GM23338 (cell line): Measurements from ENCODE around the gene ANO7. TPM values are rescaled to one million over a fixed set of nuclear protein-coding genes. Genes with fewer than 3 reads are reported as not detected.

Experiments used
- ATAC-seq: fragments of 200-7000 bp; cut with Tn5 transposase; 3 replicates; pipeline ENCODE4 v1.9.1; 2020
- DNase-seq: peaks from one replicate; pipeline ENCODE4 v3.0.0-alpha.2; 2015; ENCODE audit warnings: low spot score
- H2AFZ ChIP-seq: fragments of 200-600 bp; sonication (generic); 2 replicates; pipeline ENCODE4 v1.8.0; 2016; ENCODE audit warnings: antibody characterized with exemption, mild to moderate bottlenecking, moderate library complexity
- H3F3A ChIP-seq: fragments of 200-600 bp; sonication (generic); replicated peaks from 2 replicates; pipeline ENCODE4 v1.8.0; 2017; ENCODE audit warnings: antibody characterized with exemption, mixed run types, low read depth
- H3K27ac ChIP-seq: fragments of 200-600 bp; sonication (generic); 2 replicates; pipeline ENCODE4 v1.6.1; 2016; ENCODE audit warnings: low read depth
- H3K27me3 ChIP-seq: fragments of 200-600 bp; sonication (generic); 2 replicates; pipeline ENCODE4 v1.8.0; 2016; ENCODE audit warnings: mild to moderate bottlenecking, mixed run types, moderate library complexity; ENCODE audit not compliant: insufficient read depth
- H3K36me3 ChIP-seq: fragments of 200-600 bp; sonication (generic); 2 replicates; pipeline ENCODE4 v1.8.0; 2016; ENCODE audit warnings: mild to moderate bottlenecking; ENCODE audit not compliant: insufficient read depth
- H3K4me1 ChIP-seq: fragments of 200-600 bp; sonication (generic); 2 replicates; pipeline ENCODE4 v1.8.0; 2016; ENCODE audit warnings: mild to moderate bottlenecking, moderate library complexity; ENCODE audit not compliant: insufficient read depth
- H3K4me2 ChIP-seq: fragments of 200-600 bp; sonication (generic); 2 replicates; pipeline ENCODE4 v1.7.1; 2017; ENCODE audit warnings: mixed run types
- H3K4me3 ChIP-seq: fragments of 200-600 bp; sonication (generic); 2 replicates; pipeline ENCODE4 v1.6.1; 2016; ENCODE audit warnings: mixed run types
- H3K79me2 ChIP-seq: fragments of 200-600 bp; sonication (generic); replicated peaks from 2 replicates; pipeline ENCODE4 v1.8.0; 2017; ENCODE audit warnings: mild to moderate bottlenecking; ENCODE audit not compliant: insufficient read depth
- H3K9me2 ChIP-seq: fragments of 200-600 bp; sonication (generic); 2 replicates; pipeline ENCODE4 v1.8.0; 2017; ENCODE audit not compliant: insufficient read depth
- H4K20me1 ChIP-seq: fragments of 200-600 bp; sonication (generic); replicated peaks from 2 replicates; pipeline ENCODE4 v1.8.0; 2017; ENCODE audit warnings: mild to moderate bottlenecking; ENCODE audit not compliant: insufficient read depth
- H3K27ac Mint-ChIP-seq: 2 replicates; pipeline ENCODE4 v1.8.0; 2020; ENCODE audit warnings: inconsistent platforms, mild to moderate bottlenecking, moderate library complexity, mixed read lengths
- H3K27me3 Mint-ChIP-seq: 3 replicates; pipeline ENCODE4 v1.8.0; 2022; ENCODE audit warnings: low read depth, mild to moderate bottlenecking, moderate library complexity, mixed read lengths, inconsistent platforms; ENCODE audit not compliant: insufficient read depth, poor library complexity
- H3K36me3 Mint-ChIP-seq: 3 replicates; pipeline ENCODE4 v1.8.0; 2021; ENCODE audit warnings: low read depth, mild to moderate bottlenecking, inconsistent platforms, moderate library complexity, mixed read lengths
- H3K4me1 Mint-ChIP-seq: 3 replicates; pipeline ENCODE4 v1.8.0; 2020; ENCODE audit warnings: mild to moderate bottlenecking, inconsistent platforms, mixed read lengths
- H3K4me3 Mint-ChIP-seq: 3 replicates; pipeline ENCODE4 v1.8.0; 2021; ENCODE audit warnings: moderate library complexity, mild to moderate bottlenecking, inconsistent platforms, mixed read lengths
- H3K9me3 Mint-ChIP-seq: 3 replicates; pipeline ENCODE4 v1.8.0; 2020; ENCODE audit warnings: moderate library complexity, mild to moderate bottlenecking, inconsistent platforms, mixed read lengths
- CREB1 ChIP-seq: fragments of 250-450 bp; sonication (Bioruptor Pico); IDR thresholded peaks from 2 replicates; pipeline ENCODE4 v1.5.0; 2020; ENCODE audit warnings: low read depth, mild to moderate bottlenecking, moderate library complexity
- EZH2 ChIP-seq: fragments of 200-600 bp; sonication (generic); IDR thresholded peaks from one replicate; pipeline ENCODE4 v1.8.0; 2017; ENCODE audit warnings: antibody characterized with exemption, mild to moderate bottlenecking, low read depth; ENCODE audit not compliant: unreplicated experiment
- EZH2phosphoT487 ChIP-seq: fragments of 200-600 bp; sonication (generic); IDR thresholded peaks from one replicate; pipeline ENCODE4 v1.8.1; 2018; ENCODE audit warnings: antibody characterized with exemption; ENCODE audit not compliant: unreplicated experiment
- JUNB ChIP-seq: IDR thresholded peaks from one replicate; pipeline ENCODE4 v1.6.1; 2016; ENCODE audit warnings: antibody characterized with exemption; ENCODE audit not compliant: unreplicated experiment
- NANOG ChIP-seq: IDR thresholded peaks from 2 replicates; pipeline ENCODE4 v1.6.1; 2016; ENCODE audit warnings: antibody characterized with exemption, borderline replicate concordance
- POLR2AphosphoS5 ChIP-seq: IDR thresholded peaks from 2 replicates; pipeline ENCODE4 v1.6.1; 2016; ENCODE audit warnings: antibody characterized with exemption, low read depth
- STAT1 ChIP-seq: IDR thresholded peaks from one replicate; pipeline ENCODE4 v1.6.1; 2016; ENCODE audit warnings: antibody characterized with exemption; ENCODE audit not compliant: unreplicated experiment
- polyA plus RNA-seq: library from polyadenylated mRNA; unstranded; fragments of >200 nt; fragmentation: Nextera tagmentation; extraction: Ambion mirVana; gene quantifications from 2 replicates; pipeline ENCODE4 v1.2.1, GENCODE V29; 2016
- total RNA-seq: library from RNA; depleted of rRNA; stranded (reverse); fragments of >200 nt; shearing (Covaris generic); gene quantifications from 2 replicates; pipeline ENCODE4 v1.2.3, GENCODE V29; 2014
- TF ChIP-seq, protein P1 (sequence below): IDR thresholded peaks from 2 replicates; pipeline ENCODE4 v1.6.1; 2016; ENCODE audit warnings: antibody characterized with exemption
- TF ChIP-seq, protein P2 (sequence below): IDR thresholded peaks from one replicate; pipeline ENCODE4 v1.6.1; 2018; ENCODE audit warnings: antibody characterized with exemption; ENCODE audit not compliant: unreplicated experiment
- TF ChIP-seq, protein P3 (sequence below): fragments of 250-450 bp; sonication (Bioruptor Pico); IDR thresholded peaks from 2 replicates; pipeline ENCODE4 v1.5.0; 2020; ENCODE audit warnings: mild to moderate bottlenecking, moderate library complexity
- TF ChIP-seq, protein P4 (sequence below), 2 experiments: fragments of 200-600 bp in 1 of 2; sonication (generic) in 1 of 2; conservative IDR thresholded peaks; 2 replicates each; pipeline versions ENCODE4 v1.5.1 to v1.6.1; 2016 to 2017; ENCODE audit warnings: antibody characterized with exemption in 2 of 2, low read depth in 2 of 2, mild to moderate bottlenecking in 2 of 2, moderate library complexity in 1 of 2

Gene ANO7
- total and polyA plus RNA-seq, 2 experiments from 2014 or later, result 3.6 to 5.1 TPM

DNA sequence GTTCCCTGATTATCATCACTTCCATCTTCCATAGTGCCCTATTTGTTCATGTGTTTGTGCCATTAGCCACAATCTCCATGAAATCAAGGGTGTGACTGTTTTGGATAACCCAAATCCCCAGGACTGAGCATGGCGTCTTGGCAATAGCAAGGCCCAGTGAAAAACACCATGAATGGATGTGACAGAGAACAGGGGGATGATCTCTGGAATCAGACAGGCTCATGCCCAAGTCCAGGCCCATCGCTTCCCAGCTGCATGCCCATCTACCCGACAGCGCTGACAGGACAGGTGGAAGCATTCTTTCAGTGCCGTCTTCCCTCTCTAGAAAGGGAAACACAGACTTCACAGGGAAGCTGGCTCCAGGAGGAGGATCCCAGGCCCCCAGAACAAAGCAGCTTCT, 77.0 kb downstream of the ANO7 start:
- no peak overlapping the region for H3K4me2 ChIP-seq
- H4K20me1 ChIP-seq, result peaks cover 43% of the 10 kb centered on the region; the same call in 1 of the 2 replicates
- Mint-ChIP-seq H3K4me3 (no peak overlapping the region), H3K27ac (no peak overlapping the region), H3K4me1 (peaks cover 27% of the 10 kb centered on the region), H3K36me3 (peaks cover 72% of the 10 kb centered on the region), H3K9me3 (no peaks in the 10 kb centered on the region), H3K27me3 (peaks cover 5% of the 10 kb centered on the region)
- ATAC-seq, result no peak; the same call in 2 of the 3 replicates
- TF ChIP-seq, protein P1, sequence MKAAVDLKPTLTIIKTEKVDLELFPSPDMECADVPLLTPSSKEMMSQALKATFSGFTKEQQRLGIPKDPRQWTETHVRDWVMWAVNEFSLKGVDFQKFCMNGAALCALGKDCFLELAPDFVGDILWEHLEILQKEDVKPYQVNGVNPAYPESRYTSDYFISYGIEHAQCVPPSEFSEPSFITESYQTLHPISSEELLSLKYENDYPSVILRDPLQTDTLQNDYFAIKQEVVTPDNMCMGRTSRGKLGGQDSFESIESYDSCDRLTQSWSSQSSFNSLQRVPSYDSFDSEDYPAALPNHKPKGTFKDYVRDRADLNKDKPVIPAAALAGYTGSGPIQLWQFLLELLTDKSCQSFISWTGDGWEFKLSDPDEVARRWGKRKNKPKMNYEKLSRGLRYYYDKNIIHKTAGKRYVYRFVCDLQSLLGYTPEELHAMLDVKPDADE, result no peak
- TF ChIP-seq EZH2 (no peak), JUNB (no peak), POLR2AphosphoS5 (no peak), EZH2phosphoT487 (no peak), STAT1 (no peak), NANOG (no peak), CREB1 (no peak)
- TF ChIP-seq, protein P2, sequence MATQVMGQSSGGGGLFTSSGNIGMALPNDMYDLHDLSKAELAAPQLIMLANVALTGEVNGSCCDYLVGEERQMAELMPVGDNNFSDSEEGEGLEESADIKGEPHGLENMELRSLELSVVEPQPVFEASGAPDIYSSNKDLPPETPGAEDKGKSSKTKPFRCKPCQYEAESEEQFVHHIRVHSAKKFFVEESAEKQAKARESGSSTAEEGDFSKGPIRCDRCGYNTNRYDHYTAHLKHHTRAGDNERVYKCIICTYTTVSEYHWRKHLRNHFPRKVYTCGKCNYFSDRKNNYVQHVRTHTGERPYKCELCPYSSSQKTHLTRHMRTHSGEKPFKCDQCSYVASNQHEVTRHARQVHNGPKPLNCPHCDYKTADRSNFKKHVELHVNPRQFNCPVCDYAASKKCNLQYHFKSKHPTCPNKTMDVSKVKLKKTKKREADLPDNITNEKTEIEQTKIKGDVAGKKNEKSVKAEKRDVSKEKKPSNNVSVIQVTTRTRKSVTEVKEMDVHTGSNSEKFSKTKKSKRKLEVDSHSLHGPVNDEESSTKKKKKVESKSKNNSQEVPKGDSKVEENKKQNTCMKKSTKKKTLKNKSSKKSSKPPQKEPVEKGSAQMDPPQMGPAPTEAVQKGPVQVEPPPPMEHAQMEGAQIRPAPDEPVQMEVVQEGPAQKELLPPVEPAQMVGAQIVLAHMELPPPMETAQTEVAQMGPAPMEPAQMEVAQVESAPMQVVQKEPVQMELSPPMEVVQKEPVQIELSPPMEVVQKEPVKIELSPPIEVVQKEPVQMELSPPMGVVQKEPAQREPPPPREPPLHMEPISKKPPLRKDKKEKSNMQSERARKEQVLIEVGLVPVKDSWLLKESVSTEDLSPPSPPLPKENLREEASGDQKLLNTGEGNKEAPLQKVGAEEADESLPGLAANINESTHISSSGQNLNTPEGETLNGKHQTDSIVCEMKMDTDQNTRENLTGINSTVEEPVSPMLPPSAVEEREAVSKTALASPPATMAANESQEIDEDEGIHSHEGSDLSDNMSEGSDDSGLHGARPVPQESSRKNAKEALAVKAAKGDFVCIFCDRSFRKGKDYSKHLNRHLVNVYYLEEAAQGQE, result no peak
- TF ChIP-seq, protein P3, sequence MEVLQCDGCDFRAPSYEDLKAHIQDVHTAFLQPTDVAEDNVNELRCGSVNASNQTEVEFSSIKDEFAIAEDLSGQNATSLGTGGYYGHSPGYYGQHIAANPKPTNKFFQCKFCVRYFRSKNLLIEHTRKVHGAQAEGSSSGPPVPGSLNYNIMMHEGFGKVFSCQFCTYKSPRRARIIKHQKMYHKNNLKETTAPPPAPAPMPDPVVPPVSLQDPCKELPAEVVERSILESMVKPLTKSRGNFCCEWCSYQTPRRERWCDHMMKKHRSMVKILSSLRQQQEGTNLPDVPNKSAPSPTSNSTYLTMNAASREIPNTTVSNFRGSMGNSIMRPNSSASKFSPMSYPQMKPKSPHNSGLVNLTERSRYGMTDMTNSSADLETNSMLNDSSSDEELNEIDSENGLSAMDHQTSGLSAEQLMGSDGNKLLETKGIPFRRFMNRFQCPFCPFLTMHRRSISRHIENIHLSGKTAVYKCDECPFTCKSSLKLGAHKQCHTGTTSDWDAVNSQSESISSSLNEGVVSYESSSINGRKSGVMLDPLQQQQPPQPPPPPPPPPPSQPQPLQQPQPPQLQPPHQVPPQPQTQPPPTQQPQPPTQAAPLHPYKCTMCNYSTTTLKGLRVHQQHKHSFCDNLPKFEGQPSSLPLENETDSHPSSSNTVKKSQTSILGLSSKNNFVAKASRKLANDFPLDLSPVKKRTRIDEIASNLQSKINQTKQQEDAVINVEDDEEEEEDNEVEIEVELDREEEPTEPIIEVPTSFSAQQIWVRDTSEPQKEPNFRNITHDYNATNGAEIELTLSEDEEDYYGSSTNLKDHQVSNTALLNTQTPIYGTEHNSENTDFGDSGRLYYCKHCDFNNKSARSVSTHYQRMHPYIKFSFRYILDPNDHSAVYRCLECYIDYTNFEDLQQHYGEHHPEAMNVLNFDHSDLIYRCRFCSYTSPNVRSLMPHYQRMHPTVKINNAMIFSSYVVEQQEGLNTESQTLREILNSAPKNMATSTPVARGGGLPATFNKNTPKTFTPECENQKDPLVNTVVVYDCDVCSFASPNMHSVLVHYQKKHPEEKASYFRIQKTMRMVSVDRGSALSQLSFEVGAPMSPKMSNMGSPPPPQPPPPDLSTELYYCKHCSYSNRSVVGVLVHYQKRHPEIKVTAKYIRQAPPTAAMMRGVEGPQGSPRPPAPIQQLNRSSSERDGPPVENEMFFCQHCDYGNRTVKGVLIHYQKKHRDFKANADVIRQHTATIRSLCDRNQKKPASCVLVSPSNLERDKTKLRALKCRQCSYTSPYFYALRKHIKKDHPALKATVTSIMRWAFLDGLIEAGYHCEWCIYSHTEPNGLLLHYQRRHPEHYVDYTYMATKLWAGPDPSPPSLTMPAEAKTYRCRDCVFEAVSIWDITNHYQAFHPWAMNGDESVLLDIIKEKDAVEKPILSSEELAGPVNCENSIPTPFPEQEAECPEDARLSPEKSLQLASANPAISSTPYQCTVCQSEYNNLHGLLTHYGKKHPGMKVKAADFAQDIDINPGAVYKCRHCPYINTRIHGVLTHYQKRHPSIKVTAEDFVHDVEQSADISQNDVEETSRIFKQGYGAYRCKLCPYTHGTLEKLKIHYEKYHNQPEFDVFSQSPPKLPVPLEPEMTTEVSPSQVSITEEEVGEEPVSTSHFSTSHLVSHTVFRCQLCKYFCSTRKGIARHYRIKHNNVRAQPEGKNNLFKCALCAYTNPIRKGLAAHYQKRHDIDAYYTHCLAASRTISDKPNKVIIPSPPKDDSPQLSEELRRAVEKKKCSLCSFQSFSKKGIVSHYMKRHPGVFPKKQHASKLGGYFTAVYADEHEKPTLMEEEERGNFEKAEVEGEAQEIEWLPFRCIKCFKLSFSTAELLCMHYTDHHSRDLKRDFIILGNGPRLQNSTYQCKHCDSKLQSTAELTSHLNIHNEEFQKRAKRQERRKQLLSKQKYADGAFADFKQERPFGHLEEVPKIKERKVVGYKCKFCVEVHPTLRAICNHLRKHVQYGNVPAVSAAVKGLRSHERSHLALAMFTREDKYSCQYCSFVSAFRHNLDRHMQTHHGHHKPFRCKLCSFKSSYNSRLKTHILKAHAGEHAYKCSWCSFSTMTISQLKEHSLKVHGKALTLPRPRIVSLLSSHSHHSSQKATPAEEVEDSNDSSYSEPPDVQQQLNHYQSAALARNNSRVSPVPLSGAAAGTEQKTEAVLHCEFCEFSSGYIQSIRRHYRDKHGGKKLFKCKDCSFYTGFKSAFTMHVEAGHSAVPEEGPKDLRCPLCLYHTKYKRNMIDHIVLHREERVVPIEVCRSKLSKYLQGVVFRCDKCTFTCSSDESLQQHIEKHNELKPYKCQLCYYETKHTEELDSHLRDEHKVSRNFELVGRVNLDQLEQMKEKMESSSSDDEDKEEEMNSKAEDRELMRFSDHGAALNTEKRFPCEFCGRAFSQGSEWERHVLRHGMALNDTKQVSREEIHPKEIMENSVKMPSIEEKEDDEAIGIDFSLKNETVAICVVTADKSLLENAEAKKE (CRISPR knock-in tag), result no peak
- TF ChIP-seq, protein P4, sequence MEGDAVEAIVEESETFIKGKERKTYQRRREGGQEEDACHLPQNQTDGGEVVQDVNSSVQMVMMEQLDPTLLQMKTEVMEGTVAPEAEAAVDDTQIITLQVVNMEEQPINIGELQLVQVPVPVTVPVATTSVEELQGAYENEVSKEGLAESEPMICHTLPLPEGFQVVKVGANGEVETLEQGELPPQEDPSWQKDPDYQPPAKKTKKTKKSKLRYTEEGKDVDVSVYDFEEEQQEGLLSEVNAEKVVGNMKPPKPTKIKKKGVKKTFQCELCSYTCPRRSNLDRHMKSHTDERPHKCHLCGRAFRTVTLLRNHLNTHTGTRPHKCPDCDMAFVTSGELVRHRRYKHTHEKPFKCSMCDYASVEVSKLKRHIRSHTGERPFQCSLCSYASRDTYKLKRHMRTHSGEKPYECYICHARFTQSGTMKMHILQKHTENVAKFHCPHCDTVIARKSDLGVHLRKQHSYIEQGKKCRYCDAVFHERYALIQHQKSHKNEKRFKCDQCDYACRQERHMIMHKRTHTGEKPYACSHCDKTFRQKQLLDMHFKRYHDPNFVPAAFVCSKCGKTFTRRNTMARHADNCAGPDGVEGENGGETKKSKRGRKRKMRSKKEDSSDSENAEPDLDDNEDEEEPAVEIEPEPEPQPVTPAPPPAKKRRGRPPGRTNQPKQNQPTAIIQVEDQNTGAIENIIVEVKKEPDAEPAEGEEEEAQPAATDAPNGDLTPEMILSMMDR (conservative IDR thresholded peaks at IDR 0.05; ENCODE audit: low read depth in 2 of 2), result no peak
- H3K4me3 ChIP-seq, result no peak overlapping the region
- no peaks in the 10 kb centered on the region for H3K9me2 ChIP-seq
- no peaks in the 10 kb centered on the region for H3K4me1 ChIP-seq
- DNase-seq, result no peak
- no peak overlapping the region for H3K27ac ChIP-seq
- 0 out of 2 replicates have a peak, but pooled peaks cover 2% of the 10 kb centered on the region for H3F3A ChIP-seq
- peaks cover 24% of the 10 kb centered on the region for H3K36me3 ChIP-seq
- H3K79me2 ChIP-seq, result peaks cover 59% of the 10 kb centered on the region
- H3K27me3 ChIP-seq, result no peaks in the 10 kb centered on the region
- no peak overlapping the region for H2AFZ ChIP-seq
